Measurements from ENCODE around the gene RAD51B.

DNA sequence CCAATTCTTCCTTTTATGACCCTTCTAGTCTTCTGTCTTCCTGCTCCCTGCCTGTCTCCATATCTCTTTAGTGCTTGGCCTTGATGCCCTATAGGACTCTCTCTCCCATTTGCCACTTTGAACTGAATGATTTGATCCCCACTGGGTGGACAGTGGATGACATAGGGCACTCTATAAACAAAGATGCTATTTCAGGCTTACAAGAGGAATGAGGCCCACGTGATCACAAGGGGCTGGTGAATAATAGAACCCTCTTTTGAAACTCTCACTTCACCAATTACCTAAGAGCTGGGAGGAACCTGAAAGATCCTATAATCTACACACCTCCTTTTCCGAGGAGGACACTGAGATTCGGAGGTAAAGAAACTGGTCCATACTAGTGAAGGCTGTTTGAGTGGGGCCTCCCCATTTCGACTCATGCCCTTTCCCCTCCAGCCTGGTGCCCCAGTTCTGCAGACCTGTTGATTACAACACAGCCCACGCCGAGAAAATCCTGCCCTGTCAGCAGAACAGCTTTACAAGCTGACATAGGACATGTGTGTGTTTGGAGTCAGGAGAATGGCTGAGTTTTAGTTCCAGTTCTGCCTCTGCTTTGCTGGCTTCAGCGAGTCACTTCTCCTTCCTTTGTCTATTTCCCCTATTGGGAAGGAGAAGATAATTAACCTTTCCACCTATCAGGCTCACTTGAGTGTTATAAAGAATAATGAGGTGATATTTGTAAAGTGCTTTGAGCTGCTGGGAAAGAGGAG lies 573.0 kb downstream of the RAD51B start:
- TF ChIP-seq, protein P1, sequence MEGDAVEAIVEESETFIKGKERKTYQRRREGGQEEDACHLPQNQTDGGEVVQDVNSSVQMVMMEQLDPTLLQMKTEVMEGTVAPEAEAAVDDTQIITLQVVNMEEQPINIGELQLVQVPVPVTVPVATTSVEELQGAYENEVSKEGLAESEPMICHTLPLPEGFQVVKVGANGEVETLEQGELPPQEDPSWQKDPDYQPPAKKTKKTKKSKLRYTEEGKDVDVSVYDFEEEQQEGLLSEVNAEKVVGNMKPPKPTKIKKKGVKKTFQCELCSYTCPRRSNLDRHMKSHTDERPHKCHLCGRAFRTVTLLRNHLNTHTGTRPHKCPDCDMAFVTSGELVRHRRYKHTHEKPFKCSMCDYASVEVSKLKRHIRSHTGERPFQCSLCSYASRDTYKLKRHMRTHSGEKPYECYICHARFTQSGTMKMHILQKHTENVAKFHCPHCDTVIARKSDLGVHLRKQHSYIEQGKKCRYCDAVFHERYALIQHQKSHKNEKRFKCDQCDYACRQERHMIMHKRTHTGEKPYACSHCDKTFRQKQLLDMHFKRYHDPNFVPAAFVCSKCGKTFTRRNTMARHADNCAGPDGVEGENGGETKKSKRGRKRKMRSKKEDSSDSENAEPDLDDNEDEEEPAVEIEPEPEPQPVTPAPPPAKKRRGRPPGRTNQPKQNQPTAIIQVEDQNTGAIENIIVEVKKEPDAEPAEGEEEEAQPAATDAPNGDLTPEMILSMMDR (IDR thresholded peaks at IDR 0.05): no peak
- TF ChIP-seq POLR2A (IDR thresholded peaks at IDR 0.05): peak in 1 of 4 donors; percentile 28
- no peak for TF ChIP-seq EP300 (IDR thresholded peaks at IDR 0.05)

Data from upper lobe of left lung (tissue), 4 donors.